ENCODE data around the gene CT47A1.
"Not testable (repeated sequence)": the region's sequence is repeated elsewhere in the genome, so short reads cannot be mapped to it uniquely, and the experiment has no call there.

The CT47A1 gene

DNA sequence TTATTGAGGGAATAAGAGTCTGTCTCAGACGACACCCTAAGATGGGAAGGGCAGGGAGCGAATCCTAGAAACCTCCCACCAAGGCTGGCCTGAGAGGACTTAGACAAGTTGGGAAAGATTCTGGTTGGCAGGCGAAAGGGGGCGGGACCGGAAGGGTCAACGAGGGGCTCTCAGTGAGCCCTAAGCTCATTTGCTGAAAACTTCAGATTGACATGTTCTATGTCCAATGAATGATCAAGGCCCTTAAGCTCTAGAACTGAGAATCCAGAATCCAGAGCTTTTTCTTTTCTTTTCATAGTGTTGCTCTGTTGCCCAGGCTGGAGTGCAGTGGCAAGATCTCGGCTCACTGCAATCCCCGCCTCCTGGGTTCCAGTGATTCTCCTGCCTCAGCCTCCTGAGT is at the start of gene CT47A1:
TSS of gene CT47A1 (minus strand) at position 101 of the 400 bp plus-strand sequence. CDS start 231 bp downstream, outside the sequence.
- not testable (repeated sequence) for DNase-seq

DNA sequence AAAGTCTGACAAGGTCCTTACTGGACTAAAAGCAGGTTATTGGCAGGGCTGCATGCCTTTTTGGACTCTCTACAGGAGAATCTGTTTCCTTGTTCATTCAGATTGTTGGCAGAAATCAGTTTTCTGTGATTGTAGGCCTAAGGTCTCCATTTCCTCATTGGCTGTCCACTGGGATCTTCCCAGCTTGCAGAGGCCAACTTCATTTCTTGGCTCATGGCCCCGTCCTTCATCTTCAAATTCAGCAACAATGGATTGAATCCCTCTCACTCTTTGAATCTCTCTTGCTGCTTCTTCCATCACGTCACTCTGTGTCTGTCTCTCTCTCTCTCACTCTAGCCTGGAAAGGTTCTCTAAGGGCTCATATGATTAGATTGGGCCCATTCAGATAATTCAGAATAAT is 47.0 kb upstream of the CT47A1 start:
- DNase-seq = no peak

DNA sequence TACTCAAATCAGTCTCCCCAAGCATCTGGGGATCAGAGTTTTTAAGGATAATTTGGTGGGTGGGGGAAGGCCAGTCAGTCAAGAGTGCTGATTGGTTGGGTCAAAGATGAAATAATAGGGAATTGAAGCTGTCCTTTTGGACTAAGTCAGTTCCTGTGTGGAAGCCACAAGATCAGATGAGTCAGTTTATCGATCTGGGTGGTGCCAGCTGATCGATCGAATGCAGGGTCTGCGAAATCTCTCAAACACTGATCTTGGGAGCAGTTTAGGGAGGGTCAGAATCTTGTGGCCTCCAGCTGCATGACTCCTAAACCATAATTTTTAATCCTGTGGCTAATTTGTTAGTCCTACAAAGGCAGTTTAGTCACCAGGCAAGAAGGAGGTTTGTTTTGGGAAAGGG is 44.5 kb upstream of the CT47A1 start:
- DNase-seq = no peak

DNA sequence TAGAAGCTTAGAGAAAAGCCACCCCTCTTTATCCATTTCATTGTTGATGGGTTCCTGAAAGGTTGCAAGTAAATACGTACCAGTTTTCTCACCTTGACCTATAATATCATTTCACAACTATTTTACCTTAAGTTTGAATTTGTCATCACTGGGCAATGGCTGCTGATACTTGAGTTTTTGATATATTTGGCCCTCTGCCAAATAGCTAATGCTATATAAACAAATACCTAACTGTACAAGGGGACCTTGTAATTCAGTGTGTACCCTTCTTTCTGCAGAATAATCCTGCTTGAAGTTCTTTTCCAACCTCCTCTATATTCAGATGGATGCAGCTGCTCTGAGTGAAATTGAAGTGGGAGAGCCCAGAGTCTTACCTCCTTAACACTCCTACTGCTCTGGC is 42.9 kb upstream of the CT47A1 start:
- DNase-seq = no peak

DNA sequence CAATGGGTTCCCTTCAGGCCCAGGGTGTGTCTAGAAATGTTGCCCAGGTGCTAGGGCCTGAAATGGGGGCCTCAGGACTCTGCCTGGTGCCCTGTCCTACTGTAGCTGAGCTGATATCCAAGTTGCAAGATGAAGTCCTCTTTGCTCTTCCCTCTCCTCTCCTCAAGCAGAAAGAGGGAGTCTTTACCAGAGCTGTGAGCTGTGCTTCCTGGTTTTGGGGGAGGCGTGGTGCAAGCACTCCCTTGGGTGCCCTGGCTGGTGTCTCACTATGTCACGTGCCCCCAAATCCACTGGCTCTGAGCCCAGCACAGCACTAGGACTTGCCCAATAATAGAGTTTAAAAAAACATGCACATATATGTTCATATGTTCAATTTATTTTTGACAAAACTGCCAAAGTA is 29.3 kb upstream of the CT47A1 start:
- DNase-seq = no peak

DNA sequence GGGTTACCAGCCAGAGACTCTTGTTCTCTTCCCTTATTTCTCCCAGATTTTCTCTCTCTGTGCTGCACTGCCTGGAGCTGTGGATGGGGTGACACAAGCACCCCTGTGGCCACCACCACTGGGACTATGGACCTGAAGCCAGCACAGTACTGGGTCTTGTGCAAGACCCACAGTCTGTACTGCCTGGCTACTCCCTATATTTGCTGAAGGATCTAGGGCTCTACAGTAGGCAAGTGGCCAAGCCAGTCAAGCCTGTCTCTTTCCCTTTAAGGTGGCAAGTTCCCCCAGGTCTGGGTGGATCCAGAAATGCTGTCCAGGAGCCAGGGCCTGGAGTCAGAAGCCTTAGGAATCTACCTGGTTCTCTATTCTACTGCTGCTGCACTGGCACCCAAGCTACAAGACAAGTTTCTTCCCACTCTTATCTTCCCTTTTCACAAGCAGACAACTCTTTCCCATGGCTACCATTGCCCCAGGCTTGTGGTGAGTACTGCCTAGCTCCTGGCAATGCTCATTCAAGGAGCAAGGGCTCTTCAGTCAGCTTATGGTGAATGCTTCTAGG is 28.4 kb upstream of the CT47A1 start:
- DNase-seq = no peak

DNA sequence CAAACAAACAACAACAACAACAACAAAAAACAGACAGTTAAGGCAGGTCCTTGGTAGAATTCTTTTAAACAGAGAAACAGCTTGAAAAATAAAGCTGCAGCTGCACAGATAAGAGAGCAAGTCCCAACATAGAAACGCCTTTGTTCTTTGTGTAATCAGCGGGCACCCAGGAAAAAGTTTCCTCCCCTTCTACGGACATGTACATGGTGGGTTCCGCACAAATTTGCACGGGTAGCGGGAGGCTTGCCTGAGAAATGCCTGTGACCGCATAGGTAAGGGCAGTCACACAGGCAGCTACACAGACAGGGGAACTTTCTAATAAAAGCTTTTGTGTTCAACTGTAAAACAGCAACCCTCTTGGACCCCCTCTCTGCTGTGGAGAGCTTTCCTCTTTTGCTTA is 25.7 kb upstream of the CT47A1 start:
- no peak for DNase-seq

DNA sequence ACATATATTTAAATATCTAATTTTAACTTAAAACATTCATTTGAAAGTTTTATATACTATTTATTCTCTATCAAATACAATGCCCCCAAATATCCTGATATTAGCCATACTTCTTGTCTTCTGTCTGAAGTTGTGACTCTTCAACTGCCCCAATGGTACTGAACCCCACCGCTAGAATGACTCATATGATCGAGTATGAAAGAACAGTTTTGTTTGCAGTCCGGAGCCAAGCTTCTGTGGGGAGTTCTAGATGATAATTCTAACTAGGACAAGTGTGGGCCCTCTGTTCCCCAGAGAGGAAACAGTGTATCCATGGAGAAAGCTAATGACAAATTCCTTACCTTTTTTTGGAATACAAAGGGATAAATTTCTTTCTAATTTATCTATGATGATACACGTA is 24.7 kb upstream of the CT47A1 start:
- DNase-seq = no peak

DNA sequence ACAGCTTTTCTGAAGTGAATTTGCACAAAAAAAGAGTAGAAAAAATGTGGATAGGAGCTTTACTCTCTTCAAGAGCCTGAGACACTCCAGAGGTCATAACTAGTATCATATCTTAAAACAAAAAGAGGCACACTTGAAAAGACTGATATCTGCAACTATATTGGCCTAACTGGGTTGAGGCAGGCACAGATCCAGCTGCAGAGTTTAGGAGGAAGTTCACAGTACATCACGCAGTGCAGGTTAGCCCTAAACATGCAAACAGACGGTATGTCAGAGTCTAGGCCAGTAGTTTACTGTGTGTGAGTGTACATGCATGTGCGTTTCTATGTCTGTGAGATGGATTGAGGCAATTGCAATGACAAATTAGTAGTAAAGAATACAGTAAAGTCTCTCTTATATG is 24.2 kb upstream of the CT47A1 start:
- DNase-seq = no peak

DNA sequence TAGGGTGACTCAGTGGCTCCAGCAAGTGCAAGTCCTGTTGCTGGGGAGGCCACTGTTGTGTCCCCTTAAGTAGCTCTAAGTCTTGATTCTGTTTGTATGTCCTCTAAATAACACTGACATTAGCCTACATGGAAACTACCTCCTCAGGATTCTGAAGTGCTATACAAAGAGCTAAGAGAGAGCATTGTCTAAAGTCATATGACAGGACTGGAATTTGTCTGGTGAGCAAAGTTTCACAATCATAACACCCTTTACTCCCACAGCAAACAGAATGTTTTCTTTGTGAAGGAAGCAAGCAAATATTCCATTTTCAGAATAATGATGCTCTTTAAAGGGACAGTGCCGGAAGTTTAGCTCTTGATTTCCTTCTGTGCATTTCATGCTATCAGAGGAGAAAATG is 23.4 kb upstream of the CT47A1 start:
- no peak for DNase-seq

DNA sequence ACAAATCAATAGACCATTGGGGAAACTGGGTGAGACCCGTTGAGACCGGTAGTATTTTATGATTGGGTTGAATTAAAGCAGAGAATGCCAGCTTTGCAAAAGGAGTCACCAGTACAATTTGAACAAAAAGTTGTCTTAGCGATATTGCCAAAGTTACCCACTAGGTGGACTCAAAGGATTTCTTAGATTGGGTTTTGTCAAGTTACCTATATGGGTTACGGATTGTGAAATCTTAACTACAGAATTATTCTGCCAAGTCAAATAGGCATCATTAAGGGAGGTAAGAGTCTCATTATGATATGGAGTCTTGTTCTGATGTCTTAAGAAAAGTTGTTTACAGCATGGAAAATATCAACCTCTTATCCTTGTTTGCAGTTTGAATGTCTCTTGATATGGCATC is 15.0 kb upstream of the CT47A1 start:
- DNase-seq = no peak

DNA sequence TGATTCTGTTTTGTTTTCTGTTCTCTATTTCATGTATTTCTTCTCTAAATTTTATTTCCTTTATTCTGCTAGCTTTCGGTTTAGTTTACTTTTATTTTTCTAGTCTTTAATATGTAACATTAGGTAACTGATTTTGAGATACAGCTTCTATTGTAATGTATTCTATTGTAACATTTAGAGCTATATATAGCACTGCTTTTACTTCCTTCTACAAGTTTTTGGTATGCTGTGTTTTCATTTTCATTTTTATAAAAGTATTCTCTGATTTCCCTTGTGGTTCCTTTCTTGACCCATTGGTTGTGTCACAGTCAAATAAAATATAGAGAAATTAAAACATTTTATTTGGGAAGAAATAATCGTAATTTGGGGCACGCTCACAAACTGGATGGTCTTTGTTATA is 13.9 kb upstream of the CT47A1 start:
- DNase-seq = no peak

DNA sequence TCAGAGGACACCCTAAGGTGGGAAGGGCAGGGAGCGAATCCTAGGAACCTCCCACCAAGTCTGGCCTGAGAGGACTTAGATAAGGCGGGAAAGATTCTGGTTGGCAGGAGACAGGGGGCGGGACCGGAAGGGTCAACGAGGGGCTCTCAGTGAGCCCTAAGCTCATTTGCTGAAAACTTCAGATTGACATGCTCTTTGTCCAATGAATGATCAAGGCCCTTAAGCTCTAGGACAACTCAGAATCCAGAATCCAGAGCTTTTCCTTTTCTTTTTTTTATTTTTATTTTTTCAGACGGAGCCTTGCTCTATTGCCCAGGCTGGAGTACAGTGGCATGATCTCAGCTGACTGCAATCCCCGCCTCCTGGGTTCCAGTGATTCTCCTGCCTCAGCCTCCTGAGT is 29.1 kb downstream of the CT47A1 start, which contains the start of gene CT47A7:
TSS of gene CT47A7 (minus strand) at position 101 of the 400 bp plus-strand sequence. CDS start 255 bp downstream, outside the sequence.
- DNase-seq = not testable (repeated sequence)

Data from stimulated activated CD4-positive, alpha-beta T cell treated with anti-CD3 and anti-CD28 coated beads, Interleukin-4, amount 100 ng/mL, for 4 hours (primary cell).